ENCODE data around the gene CECR2.

DNA sequence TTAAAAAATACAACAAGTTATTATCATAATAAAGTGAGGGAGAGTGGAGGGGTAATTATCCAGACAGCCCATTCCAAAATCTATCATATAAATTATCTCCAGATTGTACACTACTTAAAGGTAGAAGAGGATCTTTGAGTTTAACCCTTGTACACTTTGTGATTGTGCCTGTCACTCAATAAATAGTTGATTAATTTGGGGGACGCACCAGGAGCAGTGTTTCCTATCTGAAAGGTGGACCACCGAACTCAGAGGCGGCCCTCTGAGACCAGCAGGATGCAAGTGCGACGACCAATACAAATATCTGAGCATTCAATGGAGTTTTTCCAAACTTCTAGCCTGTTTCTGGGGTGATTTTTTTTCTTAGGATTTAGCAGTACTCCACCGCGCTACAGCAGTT is 1.1 kb upstream of the CECR2 start:
- no peak for TF ChIP-seq POU2F2 (IDR thresholded peaks at IDR 0.05; ENCODE audit: low read depth, low read length)
- no peak for TF ChIP-seq POLR2AphosphoS5 (IDR thresholded peaks at IDR 0.05; ENCODE audit: low read depth, low read length)
- TF ChIP-seq POLR2A (IDR thresholded peaks at IDR 0.05; ENCODE audit: low read depth, low read length) = no peak
- no peak for TF ChIP-seq TAF1 (IDR thresholded peaks at IDR 0.05; ENCODE audit: low read depth, low read length)
- no peak for TF ChIP-seq PAX5 (IDR thresholded peaks at IDR 0.05; ENCODE audit: insufficient read depth, low read length, severe bottlenecking)
